Superior temporal gyrus (tissue), 1 donor: ENCODE results near the gene FAF1.

Experiments
- DNase-seq: peaks from one replicate; pipeline ENCODE4 v3.0.0-alpha.2; 2016; ENCODE audit errors: extremely low spot score

Gene FAF1

GRCh38 chr1:50493710-50494109, 466.4 kb downstream of the FAF1 start:
- no peak for DNase-seq

GRCh38 chr1:50492142-50492541, 467.9 kb downstream of the FAF1 start:
- no peak for DNase-seq

- no peak for DNase-seq
Measured at GRCh38 chr1:50491142-50491541, 468.9 kb downstream of the FAF1 start.

GRCh38 chr1:50490640-50491039, 469.4 kb downstream of the FAF1 start:
- DNase-seq = no peak

GRCh38 chr1:50488876-50489275, 471.2 kb downstream of the FAF1 start:
- no peak for DNase-seq

- no peak for DNase-seq
Measured at GRCh38 chr1:50488356-50488755, 471.7 kb downstream of the FAF1 start.

- no peak for DNase-seq
Measured at GRCh38 chr1:50487725-50488124, 472.3 kb downstream of the FAF1 start.

- no peak for DNase-seq
Measured at GRCh38 chr1:50481142-50481736, 478.8 kb downstream of the FAF1 start.

GRCh38 chr1:50476800-50477199, 483.3 kb downstream of the FAF1 start:
- no peak for DNase-seq

GRCh38 chr1:50474859-50475809, 484.9 kb downstream of the FAF1 start:
- DNase-seq = no peak

- DNase-seq = no peak
Measured at GRCh38 chr1:50473513-50473912, 486.6 kb downstream of the FAF1 start.

- DNase-seq = no peak
Measured at GRCh38 chr1:50471967-50472366, 488.1 kb downstream of the FAF1 start.

- DNase-seq = no peak
Measured at GRCh38 chr1:50462964-50463363, 497.1 kb downstream of the FAF1 start.

GRCh38 chr1:50458507-50458906, 501.6 kb downstream of the FAF1 start:
- DNase-seq = no peak

GRCh38 chr1:50454911-50455310, 505.2 kb downstream of the FAF1 start:
- DNase-seq = no peak

GRCh38 chr1:50453266-50453665, 506.8 kb downstream of the FAF1 start:
- no peak for DNase-seq

- no peak for DNase-seq
Measured at GRCh38 chr1:50452700-50453099, 507.4 kb downstream of the FAF1 start.

- DNase-seq = peak; percentile 35
Measured at GRCh38 chr1:50450861-50451653, 509.0 kb downstream of the FAF1 start.

- DNase-seq = no peak
Measured at GRCh38 chr1:50447961-50448360, 512.1 kb downstream of the FAF1 start.

- no peak for DNase-seq
Measured at GRCh38 chr1:50441183-50441582, 518.9 kb downstream of the FAF1 start.

- no peak for DNase-seq
Measured at GRCh38 chr1:50438945-50439344, 521.1 kb downstream of the FAF1 start.

- DNase-seq = no peak
Measured at GRCh38 chr1:50436489-50436888, 523.6 kb downstream of the FAF1 start.
